Measurements from ENCODE around the gene STARD10.

STARD10 gene

DNA sequence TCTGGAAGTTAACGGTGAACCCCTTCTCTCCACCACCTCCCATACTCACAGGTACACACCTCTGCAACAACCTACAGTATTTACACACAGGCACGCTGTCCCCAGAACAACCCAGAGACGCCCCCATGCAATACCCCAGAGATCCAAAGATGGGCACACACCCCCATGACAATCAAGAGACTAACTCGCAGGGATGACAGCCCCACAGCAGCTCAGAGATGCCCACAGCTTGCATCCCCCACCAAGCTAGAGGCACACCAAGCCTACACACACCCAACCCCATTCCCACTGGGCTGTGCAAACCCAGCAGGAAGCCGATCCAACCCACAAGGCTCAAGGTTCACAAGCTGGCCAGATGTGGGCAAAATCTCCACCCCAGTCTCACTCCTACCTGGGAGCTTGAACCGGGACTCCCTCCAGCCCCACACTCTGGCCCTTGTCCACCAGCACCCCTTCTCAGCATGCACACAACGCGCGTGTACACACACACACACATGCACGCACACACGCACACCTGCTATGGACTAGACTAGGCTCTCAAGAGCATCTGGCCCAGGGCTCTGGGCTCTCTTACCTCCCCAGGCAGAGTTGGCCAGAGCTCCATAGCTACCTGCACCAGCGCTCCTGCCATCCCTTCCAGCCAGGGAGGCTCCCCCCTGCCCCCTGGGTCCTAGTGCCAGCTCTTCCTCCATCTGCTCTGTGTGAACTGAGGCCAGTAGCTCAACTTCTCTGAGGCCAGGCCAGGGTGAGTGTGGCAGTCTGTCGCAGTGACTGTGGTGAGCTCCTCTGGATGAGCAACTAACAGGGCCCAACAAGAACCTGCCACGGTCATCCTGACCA, 11.5 kb downstream of the STARD10 start:
- peak overlapping the region; percentile 55 for H3K4me3 ChIP-seq (ENCODE audit: low read depth, low read length)
- no peak for DNase-seq (ENCODE audit: low read depth)
- TF ChIP-seq, protein P1, sequence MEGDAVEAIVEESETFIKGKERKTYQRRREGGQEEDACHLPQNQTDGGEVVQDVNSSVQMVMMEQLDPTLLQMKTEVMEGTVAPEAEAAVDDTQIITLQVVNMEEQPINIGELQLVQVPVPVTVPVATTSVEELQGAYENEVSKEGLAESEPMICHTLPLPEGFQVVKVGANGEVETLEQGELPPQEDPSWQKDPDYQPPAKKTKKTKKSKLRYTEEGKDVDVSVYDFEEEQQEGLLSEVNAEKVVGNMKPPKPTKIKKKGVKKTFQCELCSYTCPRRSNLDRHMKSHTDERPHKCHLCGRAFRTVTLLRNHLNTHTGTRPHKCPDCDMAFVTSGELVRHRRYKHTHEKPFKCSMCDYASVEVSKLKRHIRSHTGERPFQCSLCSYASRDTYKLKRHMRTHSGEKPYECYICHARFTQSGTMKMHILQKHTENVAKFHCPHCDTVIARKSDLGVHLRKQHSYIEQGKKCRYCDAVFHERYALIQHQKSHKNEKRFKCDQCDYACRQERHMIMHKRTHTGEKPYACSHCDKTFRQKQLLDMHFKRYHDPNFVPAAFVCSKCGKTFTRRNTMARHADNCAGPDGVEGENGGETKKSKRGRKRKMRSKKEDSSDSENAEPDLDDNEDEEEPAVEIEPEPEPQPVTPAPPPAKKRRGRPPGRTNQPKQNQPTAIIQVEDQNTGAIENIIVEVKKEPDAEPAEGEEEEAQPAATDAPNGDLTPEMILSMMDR (conservative IDR thresholded peaks at IDR 0.05; ENCODE audit: low read depth, low read length), result no peak

DNA sequence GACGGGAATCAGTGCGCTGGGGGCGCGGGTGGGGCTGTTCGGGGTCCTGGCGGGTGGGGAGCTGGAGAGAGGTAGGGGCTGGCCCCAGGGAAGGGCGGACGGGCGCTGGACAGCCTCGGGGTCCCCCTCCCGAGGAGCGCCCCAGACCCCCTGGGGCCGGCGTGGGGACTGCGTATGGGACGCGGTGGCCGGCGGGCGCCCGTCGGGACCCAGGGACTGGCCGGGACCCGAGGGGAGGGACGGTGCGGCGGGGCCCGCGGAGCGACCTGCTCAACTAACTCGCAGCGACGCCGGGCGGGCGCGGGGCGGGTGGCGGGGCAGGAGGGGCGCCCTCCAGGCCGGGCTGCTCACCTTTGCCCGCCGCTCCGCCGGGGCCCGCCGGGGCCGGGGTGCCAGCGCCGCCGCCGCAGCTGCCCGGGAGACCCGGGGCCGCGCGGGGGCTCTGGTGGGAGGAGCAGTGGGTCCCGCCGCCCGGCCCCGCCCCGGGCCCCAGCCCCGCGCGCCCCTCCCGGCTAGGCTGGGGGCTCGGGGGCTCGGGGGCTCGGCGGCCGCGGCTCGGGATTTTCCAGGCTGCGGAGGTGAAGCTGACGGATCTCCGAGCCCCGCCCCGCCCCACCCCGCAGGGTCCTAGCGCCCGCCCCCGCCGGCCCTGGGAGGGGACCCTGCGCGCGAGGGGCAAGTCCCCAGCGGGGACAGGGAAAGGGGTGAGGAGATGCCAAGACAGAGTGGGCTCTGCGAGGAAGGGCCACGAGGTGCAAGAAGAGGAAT, 12.3 kb downstream of the STARD10 start:
- no peak for DNase-seq (ENCODE audit: low read depth)
- TF ChIP-seq, protein P1 (conservative IDR thresholded peaks at IDR 0.05; ENCODE audit: low read depth, low read length), result no peak
- peak overlapping the region; percentile 55 for H3K4me3 ChIP-seq (ENCODE audit: low read depth, low read length)

DNA sequence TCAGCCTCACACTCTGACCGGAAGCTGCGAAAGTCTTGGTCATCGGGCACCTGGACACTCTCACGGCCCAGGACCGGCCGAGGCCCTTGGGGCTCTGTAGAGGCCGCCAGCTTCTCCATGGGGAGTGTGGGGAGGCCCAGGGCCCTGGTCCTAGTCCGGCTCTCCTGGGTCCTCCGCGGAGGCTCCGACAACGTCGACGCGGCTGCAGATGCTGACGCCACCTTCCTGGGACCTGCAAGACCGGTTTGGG, 12.9 kb downstream of the STARD10 start:
- peak overlapping the region; percentile 55 for H3K4me3 ChIP-seq (ENCODE audit: low read depth, low read length)
- TF ChIP-seq, protein P1 (conservative IDR thresholded peaks at IDR 0.05; ENCODE audit: low read depth, low read length), result no peak
- DNase-seq (ENCODE audit: low read depth), result no peak

DNA sequence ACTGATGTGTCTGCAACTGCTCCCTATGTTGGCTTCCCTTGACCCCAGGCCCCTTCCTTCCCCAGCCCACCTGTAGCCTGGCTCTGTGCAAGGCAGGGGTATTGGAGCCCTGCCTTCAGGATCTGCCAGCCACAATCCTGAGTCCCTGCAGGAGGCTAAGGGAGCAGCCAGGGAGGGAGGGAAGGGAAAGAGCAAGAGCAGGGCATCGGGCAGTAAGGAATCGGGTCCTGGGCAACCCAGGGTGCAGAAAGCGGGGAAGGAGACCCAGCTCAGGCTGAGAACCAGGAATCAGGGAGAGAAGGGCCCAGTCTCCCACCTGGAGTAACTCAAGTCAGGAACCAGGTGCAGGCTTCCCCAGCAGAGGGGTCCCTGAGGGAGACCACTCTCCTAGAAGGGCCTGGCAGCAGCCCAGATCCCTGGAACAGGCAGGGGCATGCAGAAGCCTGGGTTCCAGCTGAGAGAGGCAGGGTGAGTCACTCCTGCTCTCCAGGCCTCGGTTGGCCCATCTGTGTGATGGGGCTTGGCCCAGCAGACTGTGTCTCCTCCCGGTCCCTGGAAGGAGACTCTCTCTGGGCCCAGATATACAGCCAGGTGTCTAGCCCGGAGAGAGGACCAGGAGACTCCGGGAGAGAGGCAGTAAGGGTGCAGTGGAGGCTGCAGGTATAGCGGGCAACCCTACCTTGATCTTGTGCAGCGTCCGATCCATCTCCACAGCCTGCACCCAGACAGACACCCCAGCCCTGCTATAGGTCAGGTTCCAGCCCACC, 13.4 kb downstream of the STARD10 start:
- TF ChIP-seq, protein P1 (conservative IDR thresholded peaks at IDR 0.05; ENCODE audit: low read depth, low read length), result no peak
- DNase-seq (ENCODE audit: low read depth), result no peak
- H3K4me3 ChIP-seq (ENCODE audit: low read depth, low read length), result peak overlapping the region; percentile 55

DNA sequence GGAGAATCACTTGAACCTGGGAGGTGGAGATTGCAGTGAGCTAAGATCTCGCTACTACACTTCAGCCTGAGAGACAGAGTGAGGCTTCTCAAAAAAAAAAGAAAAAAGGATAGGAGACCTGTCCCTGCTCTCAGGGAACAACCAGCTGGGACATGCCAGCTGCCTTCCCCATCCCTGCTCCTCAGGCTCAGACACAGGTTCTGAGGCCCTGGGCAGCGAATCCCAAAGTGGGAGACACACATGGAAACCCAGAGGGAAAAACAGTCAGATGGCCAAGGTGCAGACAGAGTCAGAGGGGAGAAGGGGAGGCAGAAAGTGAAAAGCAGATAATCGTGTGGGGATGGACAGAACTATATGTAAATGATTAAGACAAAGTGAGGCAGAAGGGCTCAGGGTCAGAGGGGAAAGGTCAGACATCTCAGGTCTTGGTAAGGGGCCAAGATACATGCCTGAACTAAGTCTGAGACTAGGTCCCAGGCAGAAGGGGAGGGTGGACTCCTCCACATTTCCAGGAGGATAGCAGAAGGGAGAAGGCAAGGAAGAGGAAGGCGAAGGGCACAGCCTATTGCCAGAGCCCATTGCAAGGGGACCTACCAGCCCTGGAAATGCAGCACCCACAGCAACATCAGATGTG, 14.2 kb downstream of the STARD10 start:
- TF ChIP-seq, protein P1 (conservative IDR thresholded peaks at IDR 0.05; ENCODE audit: low read depth, low read length), result no peak
- H3K4me3 ChIP-seq (ENCODE audit: low read depth, low read length), result no peak overlapping the region
- no peak for DNase-seq (ENCODE audit: low read depth)

DNA sequence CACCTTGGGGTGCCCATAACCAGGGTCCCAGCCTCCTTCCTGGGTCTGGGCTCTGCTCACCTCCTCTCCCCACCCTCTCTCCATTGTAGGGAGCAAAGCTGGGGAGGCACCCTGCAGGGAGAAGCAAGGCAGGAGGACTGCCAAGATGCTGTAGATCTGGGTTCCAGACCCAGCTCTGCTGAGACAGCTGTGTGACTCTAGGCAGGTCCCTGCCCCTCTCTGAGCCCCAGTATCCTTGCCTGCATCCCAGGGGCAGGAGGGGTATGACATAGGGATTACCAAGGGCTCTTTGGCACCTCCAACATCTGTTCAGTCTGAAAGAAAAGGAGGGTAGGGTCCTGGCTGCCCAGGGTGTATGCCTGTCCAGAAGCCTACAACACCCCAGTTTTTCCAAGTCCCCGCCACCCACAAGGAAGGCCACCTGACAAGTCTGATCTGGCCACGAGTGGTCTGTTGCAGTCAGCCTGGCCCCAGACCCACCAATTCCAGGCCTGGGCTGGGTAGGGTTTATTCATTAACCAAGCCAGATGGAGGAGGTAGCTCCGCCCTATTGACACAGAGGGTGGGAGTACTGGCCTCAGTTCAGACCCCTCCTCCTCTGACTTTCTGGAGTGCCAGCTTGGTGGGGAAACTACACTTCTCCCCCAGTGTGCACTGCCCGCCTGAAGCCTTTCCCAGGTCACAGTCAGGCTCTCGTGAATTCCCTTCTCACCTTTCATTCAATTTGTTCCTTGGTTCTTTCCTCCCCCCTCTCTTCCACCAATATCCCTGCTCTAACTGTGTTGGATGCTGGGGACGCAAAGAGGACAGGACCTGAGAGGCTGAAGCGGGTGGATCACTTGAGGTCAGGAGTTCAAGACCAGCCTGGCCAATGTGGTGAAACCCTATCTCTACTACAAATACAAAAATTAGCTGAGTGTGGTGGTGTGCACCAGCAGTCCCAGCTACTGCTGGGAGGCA, 15.0 kb downstream of the STARD10 start:
- no peak for DNase-seq (ENCODE audit: low read depth)
- TF ChIP-seq, protein P1 (conservative IDR thresholded peaks at IDR 0.05; ENCODE audit: low read depth, low read length), result no peak
- no peak overlapping the region for H3K4me3 ChIP-seq (ENCODE audit: low read depth, low read length)

Measured in choroid plexus epithelial cell (primary cell).